Small intestine (tissue), 7 donors: Measurements from ENCODE around the gene HPSE. TPM values are rescaled to one million over a fixed set of nuclear protein-coding genes. Genes with fewer than 3 reads are reported as not detected.

Experiments
- DNase-seq, 2 donors: peaks; one replicate each; pipeline versions ENCODE4 v3.0.0 to v3.0.0-alpha.2; 2013
- FAIRE-seq: peaks from 2 replicates; lab custom pipeline; 2012; peaks lifted over from hg19 to GRCh38; lab: Jason Lieb, UNC
- H3K27ac ChIP-seq, 3 donors: one replicate each; pipeline ENCODE4 v1.5.1; 2013; ENCODE audit warnings: low read length in 2 of 3, mild to moderate bottlenecking in 2 of 3, control low read depth in 1 of 3, inconsistent platforms in 1 of 3, low read depth in 1 of 3, moderate library complexity in 1 of 3
- H3K27me3 ChIP-seq, 3 donors: one replicate each; pipeline ENCODE4 v1.6.1; 2013; ENCODE audit warnings: low read length in 3 of 3, inconsistent platforms in 1 of 3; ENCODE audit not compliant: control insufficient read depth in 3 of 3, insufficient read depth in 3 of 3
- H3K36me3 ChIP-seq, 3 donors: one replicate each; pipeline ENCODE4 v1.6.1; 2013; ENCODE audit warnings: low read length in 3 of 3, inconsistent platforms in 1 of 3, low read depth in 1 of 3, mild to moderate bottlenecking in 1 of 3, moderate library complexity in 1 of 3; ENCODE audit not compliant: control insufficient read depth in 3 of 3, insufficient read depth in 2 of 3
- H3K4me1 ChIP-seq, 3 donors: one replicate each; pipeline ENCODE4 v1.6.1; 2013; ENCODE audit warnings: low read length in 2 of 3, inconsistent platforms in 1 of 3, low read depth in 1 of 3, mild to moderate bottlenecking in 1 of 3, moderate library complexity in 1 of 3; ENCODE audit not compliant: control insufficient read depth in 3 of 3, insufficient read depth in 2 of 3
- H3K4me3 ChIP-seq, 3 donors: one replicate each; pipeline ENCODE4 v1.5.1; 2013; ENCODE audit warnings: low read length in 3 of 3, control low read depth in 1 of 3, inconsistent platforms in 1 of 3, low read depth in 1 of 3, mild to moderate bottlenecking in 1 of 3, moderate library complexity in 1 of 3
- H3K9me3 ChIP-seq, 2 donors: one replicate each; pipeline ENCODE4 v1.6.1; 2013; ENCODE audit warnings: low read depth in 1 of 2, low read length in 1 of 2; ENCODE audit not compliant: control insufficient read depth in 2 of 2, insufficient read depth in 1 of 2
- WGBS, 3 donors: extraction: QIAGEN DNeasy Blood & Tissue Kit; methylation state at CpG; one replicate each; pipeline ENCODE4 v1.1.7; 2013; 5-methylcytosine and 5-hydroxymethylcytosine counted together
- polyA plus RNA-seq, 4 donors: library from polyadenylated mRNA; stranded (reverse) in 3 of 4; unstranded in 1 of 4; fragments of 200-250 nt in 3 of 4; fragments of 120-200 nt in 1 of 4; gene quantifications; one replicate each; pipeline versions ENCODE4 v1.2.1 to v1.2.3, GENCODE V29; 2013
- donor health status: healthy with polysubstance abuse.
- donor health status: control.
- donor health status: control.
- donor health status: Bipolar disorder and iron deficiency.
- donor health status: healthy.

HPSE gene
- polyA plus RNA-seq, 4 donors, result 0.45 to 2.5 (median 1.7) TPM

- Histone ChIP-seq H3K27ac (no peak overlapping the region), H3K4me3 (no peak overlapping the region), H3K36me3 (peaks cover 0 to 21% (median 3%) of the 10 kb centered on the region in 3 donors), H3K4me1 (no peaks in the 10 kb centered on the region), H3K27me3 (no peaks in the 10 kb centered on the region), H3K9me3 (no peaks in the 10 kb centered on the region)
- DNase-seq (no peak), FAIRE-seq (no peak)
- 47 to 49% (median 48%) methylated on average over 2 of the region's 2 CpGs for WGBS, 3 donors
Observed at GRCh38 chr4:83268491-83268890, 66.2 kb downstream of the HPSE start.

- 92 to 96% (median 96%) methylated on average over 3 of the region's 3 CpGs for WGBS, 3 donors
- FAIRE-seq (no peak), DNase-seq (no peak)
- Histone ChIP-seq H3K27me3 (no peaks in the 10 kb centered on the region), H3K9me3 (no peaks in the 10 kb centered on the region), H3K4me1 (no peaks in the 10 kb centered on the region), H3K36me3 (peaks cover 0 to 21% (median 3%) of the 10 kb centered on the region in 3 donors), H3K27ac (no peak overlapping the region), H3K4me3 (no peak overlapping the region)
Observed at GRCh38 chr4:83267830-83268475, 66.7 kb downstream of the HPSE start.

GRCh38 chr4:83267121-83267829, 67.4 kb downstream of the HPSE start:
- no peaks in the 10 kb centered on the region for H3K4me1 ChIP-seq
- no peaks in the 10 kb centered on the region for H3K9me3 ChIP-seq
- FAIRE-seq (no peak), DNase-seq (no peak)
- H3K27me3 ChIP-seq, result no peaks in the 10 kb centered on the region
- H3K4me3 ChIP-seq, result no peak overlapping the region
- peaks cover 0 to 21% (median 3%) of the 10 kb centered on the region in 3 donors for H3K36me3 ChIP-seq
- WGBS, 3 donors, result 82 to 87% (median 86%) methylated on average over 7 of the region's 7 CpGs
- H3K27ac ChIP-seq, result no peak overlapping the region

GRCh38 chr4:83266689-83267088, 68.0 kb downstream of the HPSE start:
- 71 to 88% (median 87%) methylated on average over 1 of the region's 1 CpG for whole genome bisulfite sequencing, 3 donors
- Histone ChIP-seq H3K27ac (no peak overlapping the region), H3K27me3 (no peaks in the 10 kb centered on the region), H3K36me3 (peaks cover 0 to 22% (median 3%) of the 10 kb centered on the region in 3 donors), H3K4me3 (no peak overlapping the region), H3K9me3 (no peaks in the 10 kb centered on the region), H3K4me1 (peaks cover 0 to 1% (median under 1%) of the 10 kb centered on the region in 3 donors)
- DNase-seq, result no peak
- no peak for FAIRE-seq

GRCh38 chr4:83263106-83263505, 71.5 kb downstream of the HPSE start:
- no peaks in the 10 kb centered on the region for H3K9me3 ChIP-seq
- no peak for DNase-seq
- no peaks in the 10 kb centered on the region for H3K27me3 ChIP-seq
- WGBS, 3 donors, result 72 to 87% (median 76%) methylated on average over 1 of the region's 1 CpG
- no peak overlapping the region for H3K4me3 ChIP-seq
- H3K36me3 ChIP-seq, result peaks cover 0 to 18% (median 2%) of the 10 kb centered on the region in 3 donors
- H3K27ac ChIP-seq, result peak overlapping the region in 1 of 3 donors; percentile 1
- FAIRE-seq, result no peak
- peaks cover 0 to 7% (median 2%) of the 10 kb centered on the region in 3 donors for H3K4me1 ChIP-seq

- FAIRE-seq, result no peak
- Histone ChIP-seq H3K4me3 (no peak overlapping the region), H3K36me3 (peaks cover 0 to 21% (median 2%) of the 10 kb centered on the region in 3 donors), H3K4me1 (peaks cover 0 to 7% (median 2%) of the 10 kb centered on the region in 3 donors), H3K9me3 (no peaks in the 10 kb centered on the region), H3K27ac (no peak overlapping the region), H3K27me3 (no peaks in the 10 kb centered on the region)
- 14 to 63% (median 35%) methylated on average over 2 of the region's 2 CpGs for WGBS, 3 donors
- peak in 1 of 2 donors; percentile 46 for DNase-seq
Observed at GRCh38 chr4:83262682-83263081, 72.0 kb downstream of the HPSE start.

- peak in 1 of 2 donors; percentile 87 for DNase-seq
- no peak for FAIRE-seq
- 21 to 69% (median 40%) methylated on average over 5 of the region's 5 CpGs for WGBS, 3 donors
- Histone ChIP-seq H3K4me1 (peaks cover 0 to 16% (median 2%) of the 10 kb centered on the region in 3 donors), H3K27ac (peak overlapping the region in 2 of 3 donors; percentile 74 to 93), H3K27me3 (no peaks in the 10 kb centered on the region), H3K36me3 (peaks cover 0 to 15% (median 0%) of the 10 kb centered on the region in 3 donors), H3K4me3 (no peak overlapping the region), H3K9me3 (no peaks in the 10 kb centered on the region)
Observed at GRCh38 chr4:83261307-83261706, 73.3 kb downstream of the HPSE start.

- 95 to 100% (median 96%) methylated on average over 1 of the region's 1 CpG for WGBS, 3 donors
- Histone ChIP-seq H3K36me3 (peaks cover 0 to 6% (median 0%) of the 10 kb centered on the region in 3 donors), H3K27ac (no peak overlapping the region), H3K4me1 (peaks cover 2 to 21% (median 7%) of the 10 kb centered on the region in 3 donors), H3K4me3 (no peak overlapping the region), H3K9me3 (no peaks in the 10 kb centered on the region), H3K27me3 (no peaks in the 10 kb centered on the region)
- DNase-seq, result no peak
- FAIRE-seq, result no peak
Observed at GRCh38 chr4:83259586-83259985, 75.1 kb downstream of the HPSE start.
